ENCODE results near the gene PPHLN1. TPM values are rescaled to one million over a fixed set of nuclear protein-coding genes. Genes with fewer than 3 reads are reported as not detected.

The PPHLN1 gene
- total and polyA plus RNA-seq, 2 donors (not counting 1 experiment from before 2014, with no cell fraction given): 48.8 to 104 TPM

DNA sequence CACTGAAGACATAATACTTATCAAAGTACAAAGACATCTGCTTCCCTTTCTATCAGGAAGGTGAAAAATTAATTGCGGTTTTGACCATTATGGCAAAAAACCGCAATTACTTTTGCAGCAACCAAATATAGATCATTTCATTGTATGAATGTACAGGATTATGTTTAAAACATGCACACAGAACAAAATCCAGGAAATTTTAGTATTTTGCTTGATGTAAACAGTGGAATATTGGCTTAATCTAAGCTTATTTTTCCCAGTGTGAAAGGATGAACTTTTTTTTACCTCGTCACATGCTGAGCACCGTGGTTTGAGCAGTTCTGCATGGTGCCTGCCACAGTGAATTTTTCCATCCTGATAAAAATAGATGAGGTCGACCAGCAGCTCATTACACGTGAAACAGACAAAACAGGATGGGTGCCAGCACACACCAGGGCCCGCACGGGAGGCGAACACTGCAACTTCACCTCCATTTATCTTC is 142.4 kb downstream of the PPHLN1 start:
- H3K27ac ChIP-seq (ENCODE audit: low read length in 2 of 2): peak overlapping the region; percentile 80 to 87
- no peaks in the 10 kb centered on the region for H3K9me3 ChIP-seq (ENCODE audit: control extremely low read depth in 1 of 3, control insufficient read depth in 2 of 3, insufficient read depth in 1 of 3, low read length in 2 of 3)
- no peaks in the 10 kb centered on the region for H3K27me3 Mint-ChIP-seq
- intact Hi-C loops (cut with micrococcal nuclease): loop anchor here (2.0 to 10.0 kb wide), 8 partner anchors 14 to 1289 kb away; partner anchors contain the start of genes GXYLT1, IRAK4, PPHLN1 and PUS7L
- ATAC-seq (ENCODE audit: low read depth) (no peak), DNase-seq (peak; percentile 52)
- POLR2A ChIA-PET: interaction anchor here (0.7 to 2.7 kb wide), 3 partner anchors 9 to 15 kb away, joined by 3 to 39 read pairs (median 4); no protein-coding TSS in a partner anchor
- H3K36me3 ChIP-seq (replicated peaks in 1 of 2; ENCODE audit: control extremely low read depth in 1 of 2, control insufficient read depth in 1 of 2, extremely low read depth in 1 of 2, insufficient read depth in 2 of 2, low read length in 1 of 2): peaks cover 2 to 45% of the 10 kb centered on the region in 2 experiments
- H3K4me3 Mint-ChIP-seq: peak overlapping the region; percentile 81
- no peak for TF ChIP-seq EZH2 (IDR thresholded peaks at IDR 0.05; ENCODE audit: borderline replicate concordance, insufficient read depth, low read depth, low read length, poor library complexity, severe bottlenecking)
- TF ChIP-seq, protein P1, sequence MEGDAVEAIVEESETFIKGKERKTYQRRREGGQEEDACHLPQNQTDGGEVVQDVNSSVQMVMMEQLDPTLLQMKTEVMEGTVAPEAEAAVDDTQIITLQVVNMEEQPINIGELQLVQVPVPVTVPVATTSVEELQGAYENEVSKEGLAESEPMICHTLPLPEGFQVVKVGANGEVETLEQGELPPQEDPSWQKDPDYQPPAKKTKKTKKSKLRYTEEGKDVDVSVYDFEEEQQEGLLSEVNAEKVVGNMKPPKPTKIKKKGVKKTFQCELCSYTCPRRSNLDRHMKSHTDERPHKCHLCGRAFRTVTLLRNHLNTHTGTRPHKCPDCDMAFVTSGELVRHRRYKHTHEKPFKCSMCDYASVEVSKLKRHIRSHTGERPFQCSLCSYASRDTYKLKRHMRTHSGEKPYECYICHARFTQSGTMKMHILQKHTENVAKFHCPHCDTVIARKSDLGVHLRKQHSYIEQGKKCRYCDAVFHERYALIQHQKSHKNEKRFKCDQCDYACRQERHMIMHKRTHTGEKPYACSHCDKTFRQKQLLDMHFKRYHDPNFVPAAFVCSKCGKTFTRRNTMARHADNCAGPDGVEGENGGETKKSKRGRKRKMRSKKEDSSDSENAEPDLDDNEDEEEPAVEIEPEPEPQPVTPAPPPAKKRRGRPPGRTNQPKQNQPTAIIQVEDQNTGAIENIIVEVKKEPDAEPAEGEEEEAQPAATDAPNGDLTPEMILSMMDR (IDR thresholded peaks at IDR 0.05): no peak
- peaks cover 63% of the 10 kb centered on the region for H3K79me2 ChIP-seq (ENCODE audit: control insufficient read depth, insufficient read depth, low read length)
- H3K27me3 ChIP-seq (replicated peaks in 1 of 4; ENCODE audit: control extremely low read depth in 1 of 4, control insufficient read depth in 3 of 4, insufficient read depth in 4 of 4, low read length in 3 of 4): no peaks in the 10 kb centered on the region
- no peaks in the 10 kb centered on the region for H3K9me3 Mint-ChIP-seq (ENCODE audit: insufficient read depth)
- WGBS (ENCODE audit: insufficient coverage): 4% methylated on average over 3 of the region's 9 CpGs
- peak overlapping the region; percentile 0 to 45 (median 33) for H3K4me3 ChIP-seq (ENCODE audit: control extremely low read depth in 1 of 5, extremely low read depth in 1 of 5, insufficient read depth in 1 of 5, low read depth in 2 of 5, low read length in 4 of 5)
- peaks cover 70% of the 10 kb centered on the region for H3K4me1 Mint-ChIP-seq
- peak overlapping the region; percentile 71 for H3K4me2 ChIP-seq (replicated peaks; ENCODE audit: low read depth, low read length, poor library complexity, severe bottlenecking)
- H2AFZ ChIP-seq (ENCODE audit: insufficient read depth, low read depth, low read length, poor library complexity, severe bottlenecking): peak overlapping the region; percentile 20
- H3K9ac ChIP-seq (ENCODE audit: low read length): peak overlapping the region; percentile 48
- H4K20me1 ChIP-seq (ENCODE audit: control insufficient read depth, insufficient read depth, low read length, poor library complexity, severe bottlenecking): no peaks in the 10 kb centered on the region
- peak overlapping the region; percentile 93 for H3K27ac Mint-ChIP-seq
- peaks cover 59 to 66% of the 10 kb centered on the region in 2 donors for H3K4me1 ChIP-seq (ENCODE audit: control insufficient read depth in 2 of 2, insufficient read depth in 2 of 2, low read length in 2 of 2)
- CTCF ChIA-PET: interaction anchor here (0.9 to 8.0 kb wide), 8 partner anchors 13 to 101 kb away, joined by 3 to 111 read pairs (median 5); no protein-coding TSS in a partner anchor

DNA sequence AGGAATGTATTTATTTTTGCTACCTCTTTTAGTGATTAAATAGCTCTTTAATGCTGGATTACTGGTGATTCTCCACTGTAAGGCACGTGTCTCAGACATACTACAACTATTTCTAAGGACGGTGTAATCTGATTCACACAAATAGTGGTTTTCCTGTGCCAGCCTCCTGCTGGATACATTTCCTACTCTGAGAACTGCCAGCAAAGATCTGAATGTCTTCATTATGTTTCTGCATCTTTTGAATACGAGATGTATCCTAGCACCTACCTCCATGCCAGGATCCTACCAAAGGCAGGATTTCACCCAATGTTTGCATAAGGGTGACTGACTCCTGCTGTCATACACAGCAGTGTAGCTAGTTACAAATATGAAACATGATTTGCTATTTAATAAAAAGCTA is 143.0 kb downstream of the PPHLN1 start:
- Histone ChIP-seq H3K36me3 (replicated peaks in 1 of 2; ENCODE audit: control extremely low read depth in 1 of 2, control insufficient read depth in 1 of 2, extremely low read depth in 1 of 2, insufficient read depth in 2 of 2, low read length in 1 of 2) (peaks cover 2 to 40% of the 10 kb centered on the region in 2 experiments), H3K4me2 (replicated peaks; ENCODE audit: low read depth, low read length, poor library complexity, severe bottlenecking) (peak overlapping the region; percentile 71), H3K9me3 (ENCODE audit: control extremely low read depth in 1 of 3, control insufficient read depth in 2 of 3, insufficient read depth in 1 of 3, low read length in 2 of 3) (no peaks in the 10 kb centered on the region), H3K79me2 (ENCODE audit: control insufficient read depth, insufficient read depth, low read length) (peaks cover 63% of the 10 kb centered on the region), H3K4me3 (ENCODE audit: control extremely low read depth in 1 of 5, extremely low read depth in 1 of 5, insufficient read depth in 1 of 5, low read depth in 2 of 5, low read length in 4 of 5) (peak overlapping the region; percentile 23 to 45 (median 33)), H3K9ac (ENCODE audit: low read length) (peak overlapping the region; percentile 48), H3K27me3 (replicated peaks in 1 of 4; ENCODE audit: control extremely low read depth in 1 of 4, control insufficient read depth in 3 of 4, insufficient read depth in 4 of 4, low read length in 3 of 4) (no peaks in the 10 kb centered on the region), H3K27ac (ENCODE audit: low read length in 2 of 2) (peak overlapping the region; percentile 80 to 87), H4K20me1 (ENCODE audit: control insufficient read depth, insufficient read depth, low read length, poor library complexity, severe bottlenecking) (no peaks in the 10 kb centered on the region), H2AFZ (ENCODE audit: insufficient read depth, low read depth, low read length, poor library complexity, severe bottlenecking) (peak overlapping the region; percentile 20), H3K4me1 (ENCODE audit: control insufficient read depth in 2 of 2, insufficient read depth in 2 of 2, low read length in 2 of 2) (peaks cover 64 to 71% of the 10 kb centered on the region in 2 donors)
- DNase-seq (no peak), ATAC-seq (ENCODE audit: low read depth) (peak; percentile 2)
- ChIA-PET POLR2A (interaction anchor here (0.7 to 2.7 kb wide), 6 partner anchors 10 to 95 kb away, joined by 3 to 39 read pairs (median 6); no protein-coding TSS in a partner anchor), CTCF (interaction anchor here (0.9 to 8.0 kb wide), 9 partner anchors 13 to 101 kb away, joined by 3 to 111 read pairs (median 4); no protein-coding TSS in a partner anchor)
- no peaks in the 10 kb centered on the region for H3K9me3 Mint-ChIP-seq (ENCODE audit: insufficient read depth)
- intact Hi-C loops (cut with micrococcal nuclease): loop anchor here (1.0 to 10.0 kb wide), 9 partner anchors 14 to 1288 kb away; partner anchors contain the start of genes GXYLT1, IRAK4, PPHLN1 and PUS7L
- peak overlapping the region; percentile 93 for H3K27ac Mint-ChIP-seq
- peaks cover 72% of the 10 kb centered on the region for H3K4me1 Mint-ChIP-seq
- H3K4me3 Mint-ChIP-seq: peak overlapping the region; percentile 81
- TF ChIP-seq EZH2 (IDR thresholded peaks at IDR 0.05; ENCODE audit: borderline replicate concordance, insufficient read depth, low read depth, low read length, poor library complexity, severe bottlenecking): no peak
- TF ChIP-seq, protein P1 (IDR thresholded peaks at IDR 0.05): no peak
- no peaks in the 10 kb centered on the region for H3K27me3 Mint-ChIP-seq
- 0% methylated on average over 1 of the region's 3 CpGs for WGBS (ENCODE audit: insufficient coverage)

Measured in B cell (primary cell).